SU-DHL-6 (cell line): ENCODE measurements around the gene RALGPS1.

Experiments
- H2AFZ ChIP-seq: fragments of 200-600 bp; sonication (generic); 2 replicates; pipeline ENCODE4 v1.6.1; 2014; ENCODE audit warnings: low read depth, mild to moderate bottlenecking, moderate library complexity, mixed read lengths, antibody characterized with exemption, low read length; ENCODE audit not compliant: severe bottlenecking
- H3F3A ChIP-seq: fragments of 200-600 bp; shearing (Covaris generic); 2 replicates; pipeline ENCODE4 v1.6.0; 2016; ENCODE audit warnings: antibody characterized with exemption, mild to moderate bottlenecking; ENCODE audit not compliant: insufficient read depth
- H3K27ac ChIP-seq: fragments of 200-600 bp; sonication (generic); 2 replicates; pipeline ENCODE4 v1.5.1; 2016; ENCODE audit warnings: low read depth, mild to moderate bottlenecking, low read length, moderate library complexity, mixed read lengths
- H3K27me3 ChIP-seq: fragments of 200-600 bp; sonication (generic), shearing (Covaris generic); 2 replicates; pipeline ENCODE4 v1.6.0; 2014; ENCODE audit warnings: mild to moderate bottlenecking, low read length
- H3K36me3 ChIP-seq: fragments of 200-600 bp; sonication (generic); 2 replicates; pipeline ENCODE4 v1.6.1; 2014; ENCODE audit warnings: mild to moderate bottlenecking, low read length, mixed read lengths
- H3K4me2 ChIP-seq: fragments of 300-600, 200-600 bp; shearing (Covaris generic), sonication (generic); 2 replicates; pipeline ENCODE4 v1.6.0; 2014; ENCODE audit warnings: low read length, low read depth, mild to moderate bottlenecking; ENCODE audit not compliant: poor library complexity, severe bottlenecking
- H3K4me3 ChIP-seq: fragments of 200-600 bp; sonication (generic); 2 replicates; pipeline ENCODE4 v1.5.1; 2014; ENCODE audit warnings: antibody characterized with exemption, low read length, mild to moderate bottlenecking, mixed read lengths; ENCODE audit not compliant: insufficient read depth, poor library complexity, severe bottlenecking
- H3K79me2 ChIP-seq: fragments of 200-600 bp; sonication (generic); 2 replicates; pipeline ENCODE4 v1.6.1; 2014; ENCODE audit warnings: mild to moderate bottlenecking, low read length, moderate library complexity; ENCODE audit not compliant: insufficient read depth
- H3K9ac ChIP-seq: fragments of 200-600 bp; sonication (generic); 2 replicates; pipeline ENCODE4 v1.7.0; 2014; ENCODE audit warnings: mild to moderate bottlenecking, low read length
- H3K9me2 ChIP-seq: fragments of 200-600 bp; sonication (generic); replicated peaks from 2 replicates; pipeline ENCODE4 v1.6.1; 2014; ENCODE audit warnings: low read length; ENCODE audit not compliant: insufficient read depth
- H3K9me3 ChIP-seq: fragments of 200-600 bp; sonication (generic); 2 replicates; pipeline ENCODE4 v1.6.1; 2014; ENCODE audit warnings: low read length, mixed read lengths; ENCODE audit not compliant: insufficient read depth
- H4K20me1 ChIP-seq: fragments of 200-600 bp; sonication (generic); 2 replicates; pipeline ENCODE4 v1.6.1; 2014; ENCODE audit warnings: low read depth, mild to moderate bottlenecking, antibody characterized with exemption, low read length, moderate library complexity, mixed read lengths
- EZH2phosphoT487 ChIP-seq: fragments of 200-600 bp; sonication (generic), shearing (Covaris generic); conservative IDR thresholded peaks from 2 replicates; pipeline ENCODE4 v1.6.1; 2018; ENCODE audit warnings: mild to moderate bottlenecking, antibody characterized with exemption, low read length, moderate library complexity, mixed read lengths
- TF ChIP-seq, protein P1 (sequence below): fragments of 200-600 bp; sonication (generic); IDR thresholded peaks from one replicate; pipeline ENCODE4 v1.5.1; 2017; ENCODE audit warnings: antibody characterized with exemption, mild to moderate bottlenecking, low read length, moderate library complexity; ENCODE audit not compliant: insufficient read depth, poor library complexity, severe bottlenecking

RALGPS1 gene

DNA sequence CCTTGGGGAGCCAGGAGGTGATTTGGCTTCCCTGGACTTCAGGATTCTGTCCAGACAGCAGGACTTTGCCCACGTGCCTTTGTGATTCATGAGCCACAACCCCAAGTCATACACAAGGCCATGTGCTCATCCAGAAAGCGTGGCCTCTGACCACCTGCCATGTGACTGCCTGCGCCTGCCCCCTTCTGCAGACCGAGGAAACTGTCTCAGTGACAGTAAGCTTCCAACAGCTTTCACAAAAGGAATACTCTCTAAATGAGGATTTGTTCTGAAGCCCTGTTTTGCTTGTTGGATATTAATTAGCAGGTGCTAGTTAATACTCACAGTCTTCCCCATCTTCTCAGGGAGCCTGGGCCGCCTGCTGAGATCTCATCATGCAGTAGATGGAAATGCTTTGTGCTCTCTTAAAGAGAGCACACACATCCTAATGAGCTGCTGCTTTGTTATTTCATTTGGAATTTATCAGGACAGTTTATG lies 244.8 kb downstream of the RALGPS1 start:
- H3K9me3 ChIP-seq: no peaks in the 10 kb centered on the region
- no peaks in the 10 kb centered on the region for H3K79me2 ChIP-seq
- H3K36me3 ChIP-seq: no peaks in the 10 kb centered on the region
- H3K9me2 ChIP-seq: no peaks in the 10 kb centered on the region
- no peak overlapping the region for H2AFZ ChIP-seq
- H3K27me3 ChIP-seq: no peaks in the 10 kb centered on the region
- H3K4me3 ChIP-seq: no peak overlapping the region
- no peak for TF ChIP-seq EZH2phosphoT487
- TF ChIP-seq, protein P1, sequence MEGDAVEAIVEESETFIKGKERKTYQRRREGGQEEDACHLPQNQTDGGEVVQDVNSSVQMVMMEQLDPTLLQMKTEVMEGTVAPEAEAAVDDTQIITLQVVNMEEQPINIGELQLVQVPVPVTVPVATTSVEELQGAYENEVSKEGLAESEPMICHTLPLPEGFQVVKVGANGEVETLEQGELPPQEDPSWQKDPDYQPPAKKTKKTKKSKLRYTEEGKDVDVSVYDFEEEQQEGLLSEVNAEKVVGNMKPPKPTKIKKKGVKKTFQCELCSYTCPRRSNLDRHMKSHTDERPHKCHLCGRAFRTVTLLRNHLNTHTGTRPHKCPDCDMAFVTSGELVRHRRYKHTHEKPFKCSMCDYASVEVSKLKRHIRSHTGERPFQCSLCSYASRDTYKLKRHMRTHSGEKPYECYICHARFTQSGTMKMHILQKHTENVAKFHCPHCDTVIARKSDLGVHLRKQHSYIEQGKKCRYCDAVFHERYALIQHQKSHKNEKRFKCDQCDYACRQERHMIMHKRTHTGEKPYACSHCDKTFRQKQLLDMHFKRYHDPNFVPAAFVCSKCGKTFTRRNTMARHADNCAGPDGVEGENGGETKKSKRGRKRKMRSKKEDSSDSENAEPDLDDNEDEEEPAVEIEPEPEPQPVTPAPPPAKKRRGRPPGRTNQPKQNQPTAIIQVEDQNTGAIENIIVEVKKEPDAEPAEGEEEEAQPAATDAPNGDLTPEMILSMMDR: no peak
- no peak overlapping the region for H3K27ac ChIP-seq
- H3F3A ChIP-seq: no peaks in the 10 kb centered on the region
- no peak overlapping the region for H3K4me2 ChIP-seq
- H4K20me1 ChIP-seq: no peaks in the 10 kb centered on the region
- no peak overlapping the region for H3K9ac ChIP-seq

DNA sequence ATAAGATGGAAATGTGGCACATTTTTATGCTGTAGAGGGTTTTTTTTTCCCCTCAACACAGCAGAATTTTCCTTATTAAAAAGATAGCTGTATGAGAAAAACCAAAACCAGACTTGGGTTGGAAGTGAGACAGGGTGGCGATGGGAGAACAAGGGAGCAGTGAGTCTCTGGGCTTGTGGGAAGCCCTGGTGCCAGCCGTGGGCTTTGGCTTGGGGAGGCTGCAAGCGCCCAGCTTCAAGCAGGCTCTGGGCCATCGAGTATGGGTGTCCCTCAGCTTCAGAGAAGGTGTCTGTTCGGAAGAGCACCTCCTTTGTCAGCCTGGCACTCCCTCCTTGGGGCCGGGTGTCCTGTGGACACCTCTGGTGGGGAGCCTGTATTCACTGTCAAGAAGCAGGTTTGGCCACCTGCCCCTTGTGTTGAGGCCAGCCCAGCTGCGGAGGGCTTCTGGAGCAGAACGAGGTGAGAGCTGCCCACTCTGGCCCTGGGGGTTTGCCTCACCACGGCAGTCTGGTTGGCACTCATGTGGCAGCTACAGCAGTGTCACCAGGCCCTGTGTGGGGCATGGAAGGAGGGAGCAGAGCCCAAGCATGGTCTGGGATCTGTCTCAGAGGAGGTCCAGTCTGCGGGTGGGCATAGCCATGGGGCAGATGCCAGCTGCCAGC lies 245.5 kb downstream of the RALGPS1 start:
- Histone ChIP-seq H3K9me2 (no peaks in the 10 kb centered on the region), H3K4me3 (no peak overlapping the region), H3F3A (no peaks in the 10 kb centered on the region), H3K9me3 (no peaks in the 10 kb centered on the region), H4K20me1 (no peaks in the 10 kb centered on the region), H2AFZ (no peak overlapping the region), H3K9ac (no peak overlapping the region), H3K36me3 (no peaks in the 10 kb centered on the region), H3K27ac (no peak overlapping the region), H3K4me2 (no peak overlapping the region), H3K27me3 (no peaks in the 10 kb centered on the region), H3K79me2 (no peaks in the 10 kb centered on the region)
- TF ChIP-seq, protein P1: no peak
- TF ChIP-seq EZH2phosphoT487: no peak

DNA sequence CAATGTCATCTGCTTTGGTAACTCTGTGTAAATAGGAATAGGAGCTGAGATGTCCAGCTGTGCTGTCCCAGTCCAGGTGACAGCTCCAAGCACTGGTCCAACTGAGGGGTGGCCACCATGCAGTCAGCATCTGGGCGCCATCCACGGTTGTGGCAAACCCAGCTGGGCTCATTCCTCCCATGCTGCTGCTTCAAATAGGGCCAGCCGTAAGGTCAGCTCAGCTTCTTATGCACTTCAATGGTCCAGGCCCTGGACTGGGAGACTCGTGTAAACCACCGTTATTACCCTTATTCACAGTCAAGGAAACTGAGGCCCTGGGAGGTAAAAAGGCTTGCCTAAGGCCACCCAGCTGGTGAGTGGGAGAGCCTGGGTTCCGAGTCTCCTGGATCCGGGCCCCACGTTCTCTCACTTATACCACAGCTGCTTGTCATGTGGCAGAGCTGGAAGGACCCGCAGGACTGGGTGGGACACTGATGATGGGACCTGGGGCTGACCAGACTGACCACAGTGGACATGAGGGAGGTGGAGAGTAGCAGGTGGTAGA lies 246.6 kb downstream of the RALGPS1 start:
- Histone ChIP-seq H3K4me3 (no peak overlapping the region), H3K36me3 (no peaks in the 10 kb centered on the region), H3K4me2 (no peak overlapping the region), H3K9ac (no peak overlapping the region), H3K27me3 (no peaks in the 10 kb centered on the region), H2AFZ (no peak overlapping the region), H4K20me1 (no peaks in the 10 kb centered on the region), H3K9me2 (no peaks in the 10 kb centered on the region), H3F3A (no peaks in the 10 kb centered on the region), H3K9me3 (no peaks in the 10 kb centered on the region), H3K27ac (no peak overlapping the region), H3K79me2 (no peaks in the 10 kb centered on the region)
- TF ChIP-seq, protein P1: no peak
- no peak for TF ChIP-seq EZH2phosphoT487
